ENCODE data around the gene DOC2A. TPM values are rescaled to one million over a fixed set of nuclear protein-coding genes. Genes with fewer than 3 reads are reported as not detected.

The DOC2A gene
- total RNA-seq, 1 donor from 2014 or later: 0.06 TPM

- DNase-seq (ENCODE audit: extremely low read depth, low read depth, low spot score): no peak
Measured at GRCh38 chr16:30005341-30006094, 5.3 kb downstream of the DOC2A start.

DNA sequence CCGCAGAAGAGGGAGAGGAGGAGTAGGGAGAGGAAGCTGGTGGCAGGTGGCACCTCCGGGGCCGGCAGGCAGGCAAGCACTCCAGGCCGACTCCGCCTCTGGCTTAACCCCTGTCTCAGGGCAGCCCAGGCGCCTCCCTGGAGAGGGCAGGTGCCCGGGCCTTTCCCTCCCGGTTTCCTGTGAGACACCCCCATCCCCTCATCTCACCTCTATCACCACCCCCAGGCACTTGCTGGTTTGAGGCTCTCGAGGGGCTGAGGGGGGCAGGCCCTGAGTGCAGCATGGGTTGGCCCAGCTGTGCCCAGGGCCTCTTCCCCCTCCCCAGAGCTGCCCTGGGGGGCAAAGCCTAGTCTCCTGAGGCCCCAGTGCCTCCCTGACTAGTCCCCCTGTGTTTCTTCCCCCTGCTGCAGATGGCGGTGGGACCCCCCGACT lies 6.0 kb downstream of the DOC2A start:
- DNase-seq (ENCODE audit: extremely low read depth, low read depth, low spot score): no peak

GRCh38 chr16:30004424-30004776 lies 6.4 kb downstream of the DOC2A start:
- no peak for DNase-seq (ENCODE audit: extremely low read depth, low read depth, low spot score)

DNA sequence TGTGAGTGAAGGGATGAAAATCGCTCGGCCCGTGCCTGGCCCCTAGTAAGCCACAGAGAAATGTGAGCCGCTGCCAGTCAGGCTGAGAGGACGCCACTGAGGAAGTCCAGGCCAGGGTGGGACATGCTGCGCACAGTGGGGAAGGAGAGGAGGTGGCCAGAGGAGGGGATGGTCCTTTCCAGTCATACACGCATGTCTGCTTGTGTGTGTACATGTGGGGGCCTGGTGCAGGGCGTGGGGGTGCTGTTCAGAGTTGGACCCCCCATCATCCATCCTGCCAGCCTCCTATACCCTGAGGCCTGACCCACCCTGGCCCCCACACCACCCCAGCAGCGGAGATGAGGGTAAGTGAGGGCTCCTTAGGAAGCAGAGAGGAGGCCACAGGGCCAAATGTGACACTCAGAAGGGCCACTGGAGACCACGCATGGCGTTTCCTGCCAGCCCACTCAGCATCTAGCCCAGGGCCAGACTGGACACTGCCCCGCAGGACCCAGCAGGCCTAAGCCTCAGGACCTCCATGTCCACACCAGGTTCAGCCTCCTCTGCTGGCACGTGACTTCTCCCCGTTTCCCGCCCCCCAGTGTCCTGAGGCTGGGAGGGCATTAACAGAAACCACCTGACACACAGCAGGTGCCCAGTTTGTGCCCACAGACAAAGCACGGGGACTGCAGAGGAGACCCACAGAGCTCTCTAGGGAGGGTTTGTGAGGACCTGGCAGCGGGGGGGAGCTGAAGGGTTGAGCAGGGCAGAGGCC lies 7.0 kb downstream of the DOC2A start:
- no peak for DNase-seq (ENCODE audit: extremely low read depth, low read depth, low spot score)

DNA sequence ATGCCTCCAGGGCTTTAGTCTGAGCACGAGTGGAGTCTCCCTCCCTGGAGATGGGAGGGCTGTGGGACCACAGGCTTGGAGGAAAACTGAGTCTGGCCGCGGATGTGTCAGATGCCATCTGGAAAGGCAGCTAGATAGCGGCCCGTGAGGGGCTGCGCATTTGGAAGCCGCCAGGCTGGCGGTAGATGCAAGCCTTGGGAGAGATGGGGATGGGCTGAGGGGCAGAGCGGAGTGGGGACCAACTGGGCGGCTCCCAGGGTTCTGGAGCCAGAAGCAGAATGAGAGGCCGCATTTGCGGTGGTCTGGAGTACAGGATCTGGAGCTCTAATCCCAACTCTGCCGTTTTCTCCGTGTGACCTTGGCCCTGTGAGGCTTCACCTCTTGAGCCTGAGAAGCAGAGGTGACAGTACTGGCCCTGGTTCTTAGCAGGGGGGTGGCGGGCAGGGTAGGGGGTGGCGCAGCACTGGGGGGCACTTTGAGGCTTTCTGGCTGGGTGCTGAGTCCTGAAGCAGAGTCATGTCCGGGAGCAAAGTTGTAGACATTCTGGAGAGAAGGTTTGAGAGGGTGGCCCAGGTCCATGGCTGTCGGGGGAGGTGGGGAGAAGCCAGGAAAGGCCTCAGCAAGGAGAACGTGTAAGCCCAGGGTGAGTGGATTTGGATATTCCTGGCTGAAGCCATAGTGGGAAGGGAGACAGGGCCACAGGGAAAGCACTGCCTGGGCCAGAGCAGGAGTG lies 8.0 kb downstream of the DOC2A start:
- DNase-seq (ENCODE audit: extremely low read depth, low read depth, low spot score): no peak

GRCh38 chr16:30000735-30001631 lies 9.8 kb downstream of the DOC2A start:
- DNase-seq (ENCODE audit: extremely low read depth, low read depth, low spot score): no peak

DNA sequence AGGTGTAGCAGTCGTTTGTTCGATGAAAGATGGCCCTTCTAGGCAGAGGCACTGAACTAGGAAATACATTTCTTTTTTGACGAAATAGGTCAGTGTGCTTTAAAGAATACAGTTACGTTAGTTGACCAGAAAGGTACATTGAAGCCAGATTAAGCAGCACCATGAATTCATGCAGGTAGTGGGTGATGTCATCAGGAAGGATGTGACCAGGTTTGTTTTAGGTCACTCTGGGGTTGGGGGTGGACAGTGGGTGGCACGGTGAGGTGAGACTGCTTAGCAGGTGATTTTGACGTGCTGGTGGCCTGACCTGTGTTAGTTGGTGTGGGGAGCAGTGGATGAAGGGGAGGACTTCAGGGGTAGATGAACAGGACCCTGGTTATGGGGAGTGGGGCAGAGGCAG lies 11.2 kb downstream of the DOC2A start:
- no peak for DNase-seq (ENCODE audit: extremely low read depth, low read depth, low spot score)

DNA sequence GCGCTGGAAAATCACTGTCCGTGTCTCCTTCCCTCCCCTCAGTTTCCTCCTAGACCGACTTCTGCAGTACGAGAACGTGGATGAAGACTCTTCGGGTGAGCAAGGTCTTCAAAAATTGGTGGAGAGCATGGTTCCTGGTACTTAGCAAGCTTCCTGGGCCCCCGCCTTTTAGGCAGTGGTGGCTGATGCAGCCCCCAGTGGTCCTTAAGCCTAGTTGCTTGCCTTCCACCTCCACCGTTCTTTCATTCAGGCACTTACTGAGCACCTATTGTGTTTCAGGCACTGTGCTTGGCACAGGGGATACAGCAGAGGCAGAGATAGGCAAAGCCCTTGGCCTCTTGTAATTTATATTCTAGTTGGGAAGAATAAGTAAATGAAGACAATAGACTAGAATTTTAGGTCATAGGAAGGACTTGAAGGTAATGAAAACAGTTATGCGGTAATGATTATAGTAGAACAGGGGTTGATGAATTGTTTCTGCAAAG lies 14.0 kb downstream of the DOC2A start:
- DNase-seq (ENCODE audit: extremely low read depth, low read depth, low spot score): no peak

GRCh38 chr16:29995911-29996765 lies 14.7 kb downstream of the DOC2A start, which contains the start of gene INO80E:
TSS of gene INO80E (plus strand) at chr16:29996241. CDS start at chr16:29996311, 70 bp downstream.
- peak; percentile 57 for DNase-seq (ENCODE audit: extremely low read depth, low read depth, low spot score)

DNA sequence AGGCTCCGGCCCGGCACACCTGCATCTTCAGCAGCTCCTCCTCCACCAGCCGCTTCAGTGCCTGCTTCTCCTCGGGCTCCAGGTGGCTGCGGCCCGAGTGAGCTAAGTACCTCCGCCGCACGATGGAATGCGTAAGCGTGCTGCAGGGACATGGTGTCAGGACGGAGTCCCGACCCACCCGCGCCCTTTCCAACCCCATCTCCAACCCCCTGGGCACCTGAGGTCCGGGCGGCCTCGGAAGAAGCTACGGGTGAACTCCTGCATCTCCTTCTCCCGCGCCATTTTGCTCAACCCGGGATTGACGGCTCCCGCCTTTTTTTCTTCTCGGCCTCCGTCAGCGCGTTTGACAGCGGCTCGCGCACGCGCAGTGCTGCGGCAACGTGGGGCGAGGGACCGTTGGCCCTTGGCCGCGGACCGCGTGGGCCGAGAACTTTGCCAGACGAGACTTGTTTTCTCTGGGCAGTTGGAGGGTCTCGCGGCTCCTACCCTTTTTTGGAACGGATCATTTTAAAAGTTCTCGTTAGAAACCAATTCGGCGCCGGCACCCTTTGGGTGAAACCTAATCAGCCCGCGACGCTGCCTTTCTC lies 15.4 kb downstream of the DOC2A start, which contains the start of gene HIRIP3:
Gene HIRIP3 (minus strand): TSS at position 294 of the 587 bp plus-strand sequence. CDS start 12 bp downstream, at position 282.
- DNase-seq (ENCODE audit: extremely low read depth, low read depth, low spot score): no peak

GRCh38 chr16:29994600-29995323 lies 16.1 kb downstream of the DOC2A start:
- DNase-seq (ENCODE audit: extremely low read depth, low read depth, low spot score): no peak

DNA sequence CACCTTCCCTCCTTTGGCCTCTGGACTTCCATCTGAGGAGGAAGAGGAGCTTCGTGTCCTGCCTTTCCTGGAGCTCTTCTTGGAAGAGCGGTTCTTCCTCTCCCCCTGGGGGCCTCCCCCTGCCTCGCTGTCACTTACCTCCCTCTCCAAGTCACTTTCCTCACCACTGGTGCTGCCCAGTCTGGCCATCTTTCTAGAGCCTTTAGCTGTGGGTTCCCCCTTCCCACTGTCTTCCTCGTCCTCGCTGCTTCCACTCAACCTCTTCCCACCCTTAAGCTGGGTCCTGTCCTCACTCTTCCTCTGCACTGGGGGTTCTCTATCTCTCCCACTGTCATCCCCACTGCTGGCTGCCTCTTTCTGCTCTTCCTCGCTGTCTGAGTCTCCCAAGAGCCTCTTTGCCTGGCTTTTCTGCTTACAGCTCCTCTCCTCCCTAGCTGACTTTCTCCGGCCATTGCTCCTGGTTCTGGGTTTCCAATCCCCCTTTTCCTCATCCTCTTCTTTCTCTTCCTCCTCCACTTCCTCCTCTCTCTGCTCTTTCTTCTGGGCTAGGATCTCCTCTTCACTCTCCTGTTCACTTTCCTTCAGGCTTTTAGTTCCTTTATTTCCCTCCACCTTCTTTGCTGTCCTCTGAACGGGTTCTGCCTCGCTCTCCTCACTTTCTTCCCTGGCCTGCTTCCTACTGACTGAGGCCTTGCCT lies 16.8 kb downstream of the DOC2A start:
- DNase-seq (ENCODE audit: extremely low read depth, low read depth, low spot score): no peak

- no peak for DNase-seq (ENCODE audit: extremely low read depth, low read depth, low spot score)
Measured at GRCh38 chr16:29993191-29993902, 17.5 kb downstream of the DOC2A start.

GRCh38 chr16:29992344-29992967 lies 18.4 kb downstream of the DOC2A start:
- no peak for DNase-seq (ENCODE audit: extremely low read depth, low read depth, low spot score)

GRCh38 chr16:29991571-29991904 lies 19.3 kb downstream of the DOC2A start:
- DNase-seq (ENCODE audit: extremely low read depth, low read depth, low spot score): no peak

GRCh38 chr16:29990883-29991570 lies 19.8 kb downstream of the DOC2A start:
- DNase-seq (ENCODE audit: extremely low read depth, low read depth, low spot score): no peak

Measured in glomerular endothelial cell (primary cell).